GM23338 (cell line): Measurements from ENCODE around the gene AZU1. TPM values are rescaled to one million over a fixed set of nuclear protein-coding genes. Genes with fewer than 3 reads are reported as not detected.

ENCODE experiments used
- ATAC-seq: fragments of 200-7000 bp; cut with Tn5 transposase; 3 replicates; pipeline ENCODE4 v1.9.1; 2020
- DNase-seq: peaks from one replicate; pipeline ENCODE4 v3.0.0-alpha.2; 2015; ENCODE audit warnings: low spot score
- H2AFZ ChIP-seq: fragments of 200-600 bp; sonication (generic); 2 replicates; pipeline ENCODE4 v1.8.0; 2016; ENCODE audit warnings: antibody characterized with exemption, mild to moderate bottlenecking, moderate library complexity
- H3F3A ChIP-seq: fragments of 200-600 bp; sonication (generic); replicated peaks from 2 replicates; pipeline ENCODE4 v1.8.0; 2017; ENCODE audit warnings: antibody characterized with exemption, mixed run types, low read depth
- H3K27ac ChIP-seq: fragments of 200-600 bp; sonication (generic); 2 replicates; pipeline ENCODE4 v1.6.1; 2016; ENCODE audit warnings: low read depth
- H3K27me3 ChIP-seq: fragments of 200-600 bp; sonication (generic); 2 replicates; pipeline ENCODE4 v1.8.0; 2016; ENCODE audit warnings: mild to moderate bottlenecking, mixed run types, moderate library complexity; ENCODE audit not compliant: insufficient read depth
- H3K36me3 ChIP-seq: fragments of 200-600 bp; sonication (generic); 2 replicates; pipeline ENCODE4 v1.8.0; 2016; ENCODE audit warnings: mild to moderate bottlenecking; ENCODE audit not compliant: insufficient read depth
- H3K4me1 ChIP-seq: fragments of 200-600 bp; sonication (generic); 2 replicates; pipeline ENCODE4 v1.8.0; 2016; ENCODE audit warnings: mild to moderate bottlenecking, moderate library complexity; ENCODE audit not compliant: insufficient read depth
- H3K4me2 ChIP-seq: fragments of 200-600 bp; sonication (generic); 2 replicates; pipeline ENCODE4 v1.7.1; 2017; ENCODE audit warnings: mixed run types
- H3K4me3 ChIP-seq: fragments of 200-600 bp; sonication (generic); 2 replicates; pipeline ENCODE4 v1.6.1; 2016; ENCODE audit warnings: mixed run types
- H3K79me2 ChIP-seq: fragments of 200-600 bp; sonication (generic); replicated peaks from 2 replicates; pipeline ENCODE4 v1.8.0; 2017; ENCODE audit warnings: mild to moderate bottlenecking; ENCODE audit not compliant: insufficient read depth
- H3K9me2 ChIP-seq: fragments of 200-600 bp; sonication (generic); 2 replicates; pipeline ENCODE4 v1.8.0; 2017; ENCODE audit not compliant: insufficient read depth
- H4K20me1 ChIP-seq: fragments of 200-600 bp; sonication (generic); replicated peaks from 2 replicates; pipeline ENCODE4 v1.8.0; 2017; ENCODE audit warnings: mild to moderate bottlenecking; ENCODE audit not compliant: insufficient read depth
- H3K27ac Mint-ChIP-seq: 2 replicates; pipeline ENCODE4 v1.8.0; 2020; ENCODE audit warnings: inconsistent platforms, mild to moderate bottlenecking, moderate library complexity, mixed read lengths
- H3K27me3 Mint-ChIP-seq: 3 replicates; pipeline ENCODE4 v1.8.0; 2022; ENCODE audit warnings: low read depth, mild to moderate bottlenecking, moderate library complexity, mixed read lengths, inconsistent platforms; ENCODE audit not compliant: insufficient read depth, poor library complexity
- H3K36me3 Mint-ChIP-seq: 3 replicates; pipeline ENCODE4 v1.8.0; 2021; ENCODE audit warnings: low read depth, mild to moderate bottlenecking, inconsistent platforms, moderate library complexity, mixed read lengths
- H3K4me1 Mint-ChIP-seq: 3 replicates; pipeline ENCODE4 v1.8.0; 2020; ENCODE audit warnings: mild to moderate bottlenecking, inconsistent platforms, mixed read lengths
- H3K4me3 Mint-ChIP-seq: 3 replicates; pipeline ENCODE4 v1.8.0; 2021; ENCODE audit warnings: moderate library complexity, mild to moderate bottlenecking, inconsistent platforms, mixed read lengths
- H3K9me3 Mint-ChIP-seq: 3 replicates; pipeline ENCODE4 v1.8.0; 2020; ENCODE audit warnings: moderate library complexity, mild to moderate bottlenecking, inconsistent platforms, mixed read lengths
- CREB1 ChIP-seq: fragments of 250-450 bp; sonication (Bioruptor Pico); IDR thresholded peaks from 2 replicates; pipeline ENCODE4 v1.5.0; 2020; ENCODE audit warnings: low read depth, mild to moderate bottlenecking, moderate library complexity
- EZH2 ChIP-seq: fragments of 200-600 bp; sonication (generic); IDR thresholded peaks from one replicate; pipeline ENCODE4 v1.8.0; 2017; ENCODE audit warnings: antibody characterized with exemption, mild to moderate bottlenecking, low read depth; ENCODE audit not compliant: unreplicated experiment
- EZH2phosphoT487 ChIP-seq: fragments of 200-600 bp; sonication (generic); IDR thresholded peaks from one replicate; pipeline ENCODE4 v1.8.1; 2018; ENCODE audit warnings: antibody characterized with exemption; ENCODE audit not compliant: unreplicated experiment
- JUNB ChIP-seq: IDR thresholded peaks from one replicate; pipeline ENCODE4 v1.6.1; 2016; ENCODE audit warnings: antibody characterized with exemption; ENCODE audit not compliant: unreplicated experiment
- NANOG ChIP-seq: IDR thresholded peaks from 2 replicates; pipeline ENCODE4 v1.6.1; 2016; ENCODE audit warnings: antibody characterized with exemption, borderline replicate concordance
- POLR2AphosphoS5 ChIP-seq: IDR thresholded peaks from 2 replicates; pipeline ENCODE4 v1.6.1; 2016; ENCODE audit warnings: antibody characterized with exemption, low read depth
- STAT1 ChIP-seq: IDR thresholded peaks from one replicate; pipeline ENCODE4 v1.6.1; 2016; ENCODE audit warnings: antibody characterized with exemption; ENCODE audit not compliant: unreplicated experiment
- ZNF114 ChIP-seq: fragments of 250-450 bp; sonication (Bioruptor Pico); IDR thresholded peaks from 2 replicates; pipeline ENCODE4 v1.5.0; 2020; ENCODE audit warnings: mild to moderate bottlenecking, moderate library complexity
- polyA plus RNA-seq: library from polyadenylated mRNA; unstranded; fragments of >200 nt; fragmentation: Nextera tagmentation; extraction: Ambion mirVana; gene quantifications from 2 replicates; pipeline ENCODE4 v1.2.1, GENCODE V29; 2016
- total RNA-seq: library from RNA; depleted of rRNA; stranded (reverse); fragments of >200 nt; shearing (Covaris generic); gene quantifications from 2 replicates; pipeline ENCODE4 v1.2.3, GENCODE V29; 2014
- TF ChIP-seq, protein P1 (sequence below), 2 experiments: fragments of 200-600 bp in 1 of 2; sonication (generic) in 1 of 2; conservative IDR thresholded peaks; 2 replicates each; pipeline versions ENCODE4 v1.5.1 to v1.6.1; 2016 to 2017; ENCODE audit warnings: antibody characterized with exemption in 2 of 2, low read depth in 2 of 2, mild to moderate bottlenecking in 2 of 2, moderate library complexity in 1 of 2
- TF ChIP-seq, protein P2 (sequence below): IDR thresholded peaks from 2 replicates; pipeline ENCODE4 v1.6.1; 2016; ENCODE audit warnings: antibody characterized with exemption

Gene AZU1
- total and polyA plus RNA-seq, 2 experiments from 2014 or later: 0.78 to 1.4 TPM

DNA sequence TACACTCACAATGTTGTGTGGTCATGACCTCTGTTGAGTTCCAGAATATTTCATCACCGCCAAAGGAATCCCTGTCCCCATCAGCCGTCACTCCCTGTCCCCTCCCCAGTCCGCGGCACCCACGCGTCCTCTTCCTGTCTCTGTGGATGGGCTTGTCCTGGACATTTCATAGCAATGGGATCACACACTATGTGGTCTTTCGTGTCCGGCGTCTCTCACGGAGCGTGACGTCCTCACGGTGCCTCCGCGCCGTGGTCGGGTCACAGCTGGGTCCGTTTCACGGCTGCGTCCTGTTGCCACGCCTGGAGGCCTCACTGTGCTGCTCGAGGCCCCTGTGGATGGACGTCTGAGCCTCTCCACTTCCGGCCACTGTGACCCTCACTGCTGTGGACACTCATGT, 6.6 kb downstream of the AZU1 start:
- no peaks in the 10 kb centered on the region for H3K9me2 ChIP-seq
- peaks cover 6% of the 10 kb centered on the region for H3K27me3 Mint-ChIP-seq
- H3K36me3 ChIP-seq: no peaks in the 10 kb centered on the region
- H3K27ac ChIP-seq: no peak overlapping the region
- H3K36me3 Mint-ChIP-seq: no peaks in the 10 kb centered on the region
- H3K27me3 ChIP-seq: no peaks in the 10 kb centered on the region
- H3F3A ChIP-seq: 0 out of 2 replicates have a peak, but pooled peaks cover 2% of the 10 kb centered on the region
- no peaks in the 10 kb centered on the region for H3K9me3 Mint-ChIP-seq
- H3K4me1 Mint-ChIP-seq: no peaks in the 10 kb centered on the region; the same call in 2 of the 3 replicates
- H3K27ac Mint-ChIP-seq: no peak overlapping the region
- no peaks in the 10 kb centered on the region for H4K20me1 ChIP-seq
- TF ChIP-seq EZH2: no peak
- no peak for TF ChIP-seq STAT1
- no peak for TF ChIP-seq CREB1 (CRISPR knock-in tag)
- TF ChIP-seq JUNB: no peak
- no peak overlapping the region for H3K4me2 ChIP-seq
- H3K79me2 ChIP-seq: no peaks in the 10 kb centered on the region
- no peak overlapping the region for H3K4me3 Mint-ChIP-seq
- ATAC-seq (no peak), DNase-seq (no peak)
- H3K4me3 ChIP-seq: no peak overlapping the region
- no peak overlapping the region for H2AFZ ChIP-seq
- no peaks in the 10 kb centered on the region for H3K4me1 ChIP-seq

DNA sequence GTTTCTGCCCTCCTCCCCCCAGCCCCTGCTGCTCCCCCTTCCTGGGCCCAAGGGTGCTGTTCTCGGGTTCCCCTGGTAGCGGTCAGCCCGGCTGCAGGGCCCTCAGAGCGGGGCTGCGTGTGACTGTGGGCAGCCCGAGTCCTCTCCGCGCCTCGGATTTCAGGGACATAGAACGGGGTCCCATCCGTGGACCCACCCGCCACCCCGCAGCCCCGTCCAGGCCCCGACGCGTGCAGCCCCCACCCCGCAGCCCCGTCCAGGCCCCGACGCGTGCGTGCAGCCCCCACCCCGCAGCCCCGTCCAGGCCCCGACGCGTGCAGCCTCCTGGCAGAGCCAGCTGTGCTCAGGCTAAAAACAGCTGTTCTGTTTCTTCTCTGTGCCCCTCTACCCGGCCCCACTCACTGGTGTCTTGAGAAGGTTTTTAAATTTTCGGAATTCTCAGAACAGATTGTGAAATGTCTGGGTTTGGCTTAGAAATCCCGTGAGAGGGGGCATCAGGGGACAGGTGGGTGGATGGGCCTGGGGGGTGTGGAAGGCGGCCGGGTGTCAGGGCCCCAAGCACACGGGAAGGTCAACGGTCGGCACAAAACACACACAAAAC, 7.7 kb downstream of the AZU1 start:
- H3K36me3 ChIP-seq: no peaks in the 10 kb centered on the region
- no peak overlapping the region for H3K4me3 ChIP-seq
- no peak overlapping the region for H3K4me3 Mint-ChIP-seq
- no peaks in the 10 kb centered on the region for H3K4me1 ChIP-seq
- no peaks in the 10 kb centered on the region for H3K36me3 Mint-ChIP-seq
- H3K27me3 ChIP-seq: no peaks in the 10 kb centered on the region
- no peak for ATAC-seq
- 0 out of 2 replicates have a peak, but pooled peaks cover 2% of the 10 kb centered on the region for H3F3A ChIP-seq
- H3K9me2 ChIP-seq: no peaks in the 10 kb centered on the region
- DNase-seq: no peak
- peaks cover 6% of the 10 kb centered on the region for H3K27me3 Mint-ChIP-seq
- no peaks in the 10 kb centered on the region; the same call in 2 of the 3 replicates for H3K4me1 Mint-ChIP-seq
- H3K9me3 Mint-ChIP-seq: no peaks in the 10 kb centered on the region
- no peak overlapping the region for H3K4me2 ChIP-seq
- no peaks in the 10 kb centered on the region for H4K20me1 ChIP-seq
- no peak for TF ChIP-seq EZH2phosphoT487
- H2AFZ ChIP-seq: no peak overlapping the region
- no peaks in the 10 kb centered on the region for H3K79me2 ChIP-seq
- no peak overlapping the region for H3K27ac ChIP-seq
- H3K27ac Mint-ChIP-seq: no peak overlapping the region

DNA sequence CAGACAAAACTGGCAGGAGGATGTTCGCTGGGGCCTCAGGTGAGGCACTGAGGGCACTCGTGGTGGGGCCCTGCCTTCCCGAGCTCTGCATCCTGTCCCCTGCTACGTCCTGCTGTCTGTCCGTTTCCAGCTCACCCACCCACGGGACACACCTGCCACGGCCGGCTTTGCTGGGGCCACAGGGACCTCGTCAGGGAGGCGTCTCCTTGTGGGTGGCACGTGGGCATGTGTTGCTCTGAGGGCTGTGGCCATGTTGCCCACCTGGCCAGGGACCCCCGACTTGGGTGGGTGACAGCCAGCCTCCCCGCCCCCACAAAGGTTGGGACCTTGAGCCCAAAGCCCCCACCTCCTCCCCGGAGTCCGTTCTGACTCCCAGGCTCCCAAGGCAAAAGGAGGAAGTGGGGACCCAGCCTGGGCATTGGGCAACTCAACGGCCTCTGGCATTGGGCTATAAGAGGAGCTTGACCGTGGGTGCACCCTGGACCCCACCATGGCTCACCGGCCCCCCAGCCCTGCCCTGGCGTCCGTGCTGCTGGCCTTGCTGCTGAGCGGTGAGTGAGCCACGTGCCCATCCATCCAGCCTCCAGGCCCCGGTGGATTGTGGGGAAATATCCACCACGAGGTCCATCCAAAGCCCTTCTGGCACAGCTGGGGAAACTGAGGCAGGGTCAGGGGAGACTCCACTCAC, 13.0 kb downstream of the AZU1 start, which contains the start of gene PRTN3:
PRTN3 (plus strand) TSS at position 481 of the 688 bp plus-strand sequence; CDS start at position 491, 10 bp downstream.
- DNase-seq (no peak), ATAC-seq (no peak)
- Mint-ChIP-seq H3K4me3 (peak within 1 kb of the TSS; percentile 2; the same call in 1 of the 3 replicates), H3K27ac (no peak within 1 kb of the TSS), H3K4me1 (no peaks in the 10 kb centered on the region; the same call in 2 of the 3 replicates), H3K36me3 (no peaks in the 10 kb centered on the region; the same call in 2 of the 3 replicates), H3K27me3 (peaks cover 33% of the 10 kb centered on the region), H3K9me3 (peaks cover 4% of the 10 kb centered on the region; the same call in 2 of the 3 replicates)
- no peaks in the 10 kb centered on the region for H4K20me1 ChIP-seq
- no peaks in the 10 kb centered on the region for H3K79me2 ChIP-seq
- peaks cover 6% of the 10 kb centered on the region; the same call in 1 of the 2 replicates for H3F3A ChIP-seq
- H3K36me3 ChIP-seq: no peaks in the 10 kb centered on the region
- no peaks in the 10 kb centered on the region for H3K9me2 ChIP-seq
- H3K4me1 ChIP-seq: no peaks in the 10 kb centered on the region
- peaks cover 27% of the 10 kb centered on the region for H3K27me3 ChIP-seq
- no peak within 1 kb of the TSS for H2AFZ ChIP-seq
- no peak within 1 kb of the TSS for H3K4me3 ChIP-seq
- H3K4me2 ChIP-seq: no peak within 1 kb of the TSS
- H3K27ac ChIP-seq: no peak within 1 kb of the TSS
- TF ChIP-seq NANOG (no peak), POLR2AphosphoS5 (no peak), CREB1 (CRISPR knock-in tag) (no peak), ZNF114 (CRISPR knock-in tag) (no peak)
- TF ChIP-seq, protein P1, sequence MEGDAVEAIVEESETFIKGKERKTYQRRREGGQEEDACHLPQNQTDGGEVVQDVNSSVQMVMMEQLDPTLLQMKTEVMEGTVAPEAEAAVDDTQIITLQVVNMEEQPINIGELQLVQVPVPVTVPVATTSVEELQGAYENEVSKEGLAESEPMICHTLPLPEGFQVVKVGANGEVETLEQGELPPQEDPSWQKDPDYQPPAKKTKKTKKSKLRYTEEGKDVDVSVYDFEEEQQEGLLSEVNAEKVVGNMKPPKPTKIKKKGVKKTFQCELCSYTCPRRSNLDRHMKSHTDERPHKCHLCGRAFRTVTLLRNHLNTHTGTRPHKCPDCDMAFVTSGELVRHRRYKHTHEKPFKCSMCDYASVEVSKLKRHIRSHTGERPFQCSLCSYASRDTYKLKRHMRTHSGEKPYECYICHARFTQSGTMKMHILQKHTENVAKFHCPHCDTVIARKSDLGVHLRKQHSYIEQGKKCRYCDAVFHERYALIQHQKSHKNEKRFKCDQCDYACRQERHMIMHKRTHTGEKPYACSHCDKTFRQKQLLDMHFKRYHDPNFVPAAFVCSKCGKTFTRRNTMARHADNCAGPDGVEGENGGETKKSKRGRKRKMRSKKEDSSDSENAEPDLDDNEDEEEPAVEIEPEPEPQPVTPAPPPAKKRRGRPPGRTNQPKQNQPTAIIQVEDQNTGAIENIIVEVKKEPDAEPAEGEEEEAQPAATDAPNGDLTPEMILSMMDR (conservative IDR thresholded peaks at IDR 0.05; ENCODE audit: low read depth in 2 of 2): no peak
- TF ChIP-seq, protein P2, sequence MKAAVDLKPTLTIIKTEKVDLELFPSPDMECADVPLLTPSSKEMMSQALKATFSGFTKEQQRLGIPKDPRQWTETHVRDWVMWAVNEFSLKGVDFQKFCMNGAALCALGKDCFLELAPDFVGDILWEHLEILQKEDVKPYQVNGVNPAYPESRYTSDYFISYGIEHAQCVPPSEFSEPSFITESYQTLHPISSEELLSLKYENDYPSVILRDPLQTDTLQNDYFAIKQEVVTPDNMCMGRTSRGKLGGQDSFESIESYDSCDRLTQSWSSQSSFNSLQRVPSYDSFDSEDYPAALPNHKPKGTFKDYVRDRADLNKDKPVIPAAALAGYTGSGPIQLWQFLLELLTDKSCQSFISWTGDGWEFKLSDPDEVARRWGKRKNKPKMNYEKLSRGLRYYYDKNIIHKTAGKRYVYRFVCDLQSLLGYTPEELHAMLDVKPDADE: no peak
